ENCODE data around the gene CACNA1B. TPM values are rescaled to one million over a fixed set of nuclear protein-coding genes. Genes with fewer than 3 reads are reported as not detected.

CACNA1B gene
- total RNA-seq, 1 experiment from 2014 or later = 1.7 TPM

GRCh38 chr9:138075496-138075895 is 197.9 kb downstream of the CACNA1B start:
- CTCF ChIA-PET = no interaction called here

More at GRCh38 chr9:138075496-138075895, 197.9 kb downstream of the CACNA1B start:
- Histone ChIP-seq H3K9me2 (ENCODE audit: insufficient read depth) (no peaks in the 10 kb centered on the region), H3K79me2 (ENCODE audit: insufficient read depth, low read length) (no peaks in the 10 kb centered on the region), H3K36me3 (ENCODE audit: control insufficient read depth in 1 of 2, insufficient read depth in 2 of 2, low read length in 2 of 2) (no peaks in the 10 kb centered on the region), H3K4me1 (ENCODE audit: control insufficient read depth in 1 of 2, insufficient read depth in 2 of 2, low read length in 2 of 2) (no peaks in the 10 kb centered on the region), H3K27me3 (ENCODE audit: insufficient read depth, low read length) (no peaks in the 10 kb centered on the region), H3K27ac (ENCODE audit: low read depth, low read length) (no peak overlapping the region), H3K9me3 (ENCODE audit: control insufficient read depth in 1 of 2, insufficient read depth in 1 of 2, low read depth in 1 of 2, low read length in 2 of 2) (no peaks in the 10 kb centered on the region), H3K4me2 (ENCODE audit: low read length) (no peak overlapping the region), H3K9ac (ENCODE audit: low read length) (no peak overlapping the region), H2AFZ (ENCODE audit: low read depth, low read length, poor library complexity, severe bottlenecking) (no peak overlapping the region), H4K20me1 (ENCODE audit: insufficient read depth) (no peaks in the 10 kb centered on the region), H3K4me3 (replicated peaks in 1 of 2; ENCODE audit: low read depth in 1 of 2, low read length in 2 of 2) (no peak overlapping the region)
- DNase-seq (ENCODE audit: low read depth, low spot score) = no peak
- intact Hi-C loops (cut with micrococcal nuclease) = no loop called here
- no peak for ATAC-seq
- RAD21 ChIA-PET (ENCODE audit: low non-redundant PET in 1 of 2, low total read pairs in 2 of 2, uncharacterized antibody in 2 of 2, unreplicated experiment in 2 of 2) = no interaction called here
- no TSS peak for BruUV-seq (replicated peaks)
- TF ChIP-seq EGR1 (IDR thresholded peaks at IDR 0.05; ENCODE audit: low read depth) (no peak), TCF7L2 (IDR thresholded peaks at IDR 0.05; ENCODE audit: borderline replicate concordance, extremely low read depth, insufficient read depth, insufficient read length) (no peak), REST (IDR thresholded peaks at IDR 0.05; ENCODE audit: low read depth) (no peak), YY1 (IDR thresholded peaks at IDR 0.05; ENCODE audit: extremely low read depth, insufficient replicate concordance, low read depth, low read length) (no peak), FOSL1 (IDR thresholded peaks at IDR 0.05; ENCODE audit: low read depth) (no peak), SRF (IDR thresholded peaks at IDR 0.05; ENCODE audit: low read depth) (no peak), ELF1 (IDR thresholded peaks at IDR 0.05; ENCODE audit: borderline replicate concordance, low read depth) (no peak), SP1 (IDR thresholded peaks at IDR 0.05; ENCODE audit: low read depth) (no peak), POLR2AphosphoS5 (IDR thresholded peaks at IDR 0.05; ENCODE audit: low read depth, low read length) (no peak)
- POLR2A ChIA-PET = no interaction called here
